Breast epithelium (tissue), 4 donors: ENCODE measurements around the gene GPR21. TPM values are rescaled to one million over a fixed set of nuclear protein-coding genes. Genes with fewer than 3 reads are reported as not detected.

ENCODE experiments used
- DNase-seq, 2 donors: peaks; one replicate each; pipeline ENCODE4 v3.0.0-alpha.2; 2019; ENCODE audit warnings: low spot score in 2 of 2
- H3K27ac ChIP-seq, 2 donors: fragments of 200-600 bp; sonication (generic) in 1 of 2; one replicate each; pipeline ENCODE4 v1.5.1; 2016 to 2019; ENCODE audit warnings: mild to moderate bottlenecking in 1 of 2
- H3K27me3 ChIP-seq, 2 donors: fragments of 200-600 bp; sonication (generic) in 1 of 2; one replicate each; pipeline versions ENCODE4 v1.5.1 to v1.6.0; 2017 to 2019; ENCODE audit warnings: control low read depth in 1 of 2, mild to moderate bottlenecking in 1 of 2
- H3K36me3 ChIP-seq: fragments of 200-600 bp; one replicate; pipeline ENCODE4 v1.5.1; 2019
- H3K4me1 ChIP-seq, 2 donors: fragments of 200-600 bp; sonication (generic); one replicate each; pipeline ENCODE4 v1.5.1; 2016 to 2019; ENCODE audit warnings: control low read depth in 1 of 2
- H3K4me3 ChIP-seq, 3 donors: fragments of 200-600 bp; sonication (generic); 1 replicate in 2 of 3; 2 replicates in 1 of 3; pipeline ENCODE4 v1.5.1; 2016 to 2019; ENCODE audit warnings: mild to moderate bottlenecking in 3 of 3, moderate library complexity in 2 of 3
- H3K9me3 ChIP-seq, 2 donors: fragments of 200-600 bp; sonication (generic) in 1 of 2; one replicate each; pipeline ENCODE4 v1.5.1; 2016 to 2019; ENCODE audit warnings: control low read depth in 1 of 2
- POLR2A ChIP-seq: fragments of 450-650 bp; IDR thresholded peaks from one replicate; pipeline ENCODE4 v1.6.1; 2016; ENCODE audit warnings: antibody characterized with exemption, mild to moderate bottlenecking, moderate library complexity
- POLR2AphosphoS5 ChIP-seq, 3 donors: sonication (generic); formaldehyde crosslinking; IDR thresholded peaks; one replicate each; pipeline ENCODE4 v1.6.1; 2017; ENCODE audit warnings: antibody characterized with exemption in 3 of 3
- intact Hi-C: fragments of 100-400 bp; cut with DNase I; formaldehyde crosslinking; loops from one replicate; pipeline ENCODE4 v1.15.1; 2023; ENCODE audit warnings: low total_unique reads
- total RNA-seq, 3 donors: library from RNA; depleted of rRNA; stranded (reverse); fragments of >200 nt; gene quantifications; one replicate each; pipeline ENCODE4 v1.1.0, GENCODE V29; 2016
- TF ChIP-seq, protein P1 (sequence below), 3 donors: fragments of 450-650 bp; IDR thresholded peaks; one replicate each; pipeline ENCODE4 v1.5.1; 2016 to 2017; ENCODE audit warnings: antibody characterized with exemption in 3 of 3, mild to moderate bottlenecking in 3 of 3, moderate library complexity in 3 of 3

GPR21 gene
- total RNA-seq, 3 donors from 2014 or later = 3.3 to 6.7 TPM; not detected in 1

GRCh38 chr9:123053711-123054110 lies 20.2 kb downstream of the GPR21 start:
- Histone ChIP-seq H3K9me3 (no peaks in the 10 kb centered on the region), H3K4me3 (no peak overlapping the region), H3K27me3 (no peaks in the 10 kb centered on the region), H3K27ac (no peak overlapping the region), H3K36me3 (no peaks in the 10 kb centered on the region), H3K4me1 (no peaks in the 10 kb centered on the region)
- intact Hi-C loops = no loop called here
- DNase-seq = no peak
- TF ChIP-seq, protein P1, sequence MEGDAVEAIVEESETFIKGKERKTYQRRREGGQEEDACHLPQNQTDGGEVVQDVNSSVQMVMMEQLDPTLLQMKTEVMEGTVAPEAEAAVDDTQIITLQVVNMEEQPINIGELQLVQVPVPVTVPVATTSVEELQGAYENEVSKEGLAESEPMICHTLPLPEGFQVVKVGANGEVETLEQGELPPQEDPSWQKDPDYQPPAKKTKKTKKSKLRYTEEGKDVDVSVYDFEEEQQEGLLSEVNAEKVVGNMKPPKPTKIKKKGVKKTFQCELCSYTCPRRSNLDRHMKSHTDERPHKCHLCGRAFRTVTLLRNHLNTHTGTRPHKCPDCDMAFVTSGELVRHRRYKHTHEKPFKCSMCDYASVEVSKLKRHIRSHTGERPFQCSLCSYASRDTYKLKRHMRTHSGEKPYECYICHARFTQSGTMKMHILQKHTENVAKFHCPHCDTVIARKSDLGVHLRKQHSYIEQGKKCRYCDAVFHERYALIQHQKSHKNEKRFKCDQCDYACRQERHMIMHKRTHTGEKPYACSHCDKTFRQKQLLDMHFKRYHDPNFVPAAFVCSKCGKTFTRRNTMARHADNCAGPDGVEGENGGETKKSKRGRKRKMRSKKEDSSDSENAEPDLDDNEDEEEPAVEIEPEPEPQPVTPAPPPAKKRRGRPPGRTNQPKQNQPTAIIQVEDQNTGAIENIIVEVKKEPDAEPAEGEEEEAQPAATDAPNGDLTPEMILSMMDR (IDR thresholded peaks at IDR 0.05) = no peak
- no peak for TF ChIP-seq POLR2AphosphoS5 (IDR thresholded peaks at IDR 0.05)
- TF ChIP-seq POLR2A = no peak

DNA sequence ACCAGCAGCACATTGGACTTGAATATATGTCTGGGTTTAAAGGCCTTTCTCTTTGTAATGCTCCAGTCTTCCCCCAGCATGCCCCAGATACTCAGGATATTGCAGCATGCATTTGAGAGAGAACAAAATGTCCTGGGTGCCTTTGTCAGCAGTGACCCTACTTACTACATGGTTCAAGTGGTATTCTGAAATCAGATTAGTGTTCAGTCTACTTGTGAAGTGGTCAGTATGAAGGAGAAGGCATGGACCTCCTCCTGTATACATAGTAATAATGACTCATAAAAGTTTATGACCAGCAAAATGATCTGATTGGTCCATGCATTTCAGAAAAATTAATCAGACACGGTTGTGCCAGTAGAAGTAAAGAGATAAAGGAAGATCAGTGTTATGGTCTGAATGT lies 25.4 kb downstream of the GPR21 start:
- no peaks in the 10 kb centered on the region for H3K27me3 ChIP-seq
- H3K27ac ChIP-seq = no peak overlapping the region
- H3K9me3 ChIP-seq = no peaks in the 10 kb centered on the region
- no peak overlapping the region for H3K4me3 ChIP-seq
- DNase-seq = no peak
- TF ChIP-seq POLR2A = no peak
- TF ChIP-seq POLR2AphosphoS5 (IDR thresholded peaks at IDR 0.05) = no peak
- TF ChIP-seq, protein P1 (IDR thresholded peaks at IDR 0.05) = no peak
- no peaks in the 10 kb centered on the region for H3K4me1 ChIP-seq
- no peaks in the 10 kb centered on the region for H3K36me3 ChIP-seq
- intact Hi-C loops = no loop called here

- H3K4me1 ChIP-seq = no peaks in the 10 kb centered on the region
Observed at GRCh38 chr9:123059472-123060220, 26.2 kb downstream of the GPR21 start.

DNA sequence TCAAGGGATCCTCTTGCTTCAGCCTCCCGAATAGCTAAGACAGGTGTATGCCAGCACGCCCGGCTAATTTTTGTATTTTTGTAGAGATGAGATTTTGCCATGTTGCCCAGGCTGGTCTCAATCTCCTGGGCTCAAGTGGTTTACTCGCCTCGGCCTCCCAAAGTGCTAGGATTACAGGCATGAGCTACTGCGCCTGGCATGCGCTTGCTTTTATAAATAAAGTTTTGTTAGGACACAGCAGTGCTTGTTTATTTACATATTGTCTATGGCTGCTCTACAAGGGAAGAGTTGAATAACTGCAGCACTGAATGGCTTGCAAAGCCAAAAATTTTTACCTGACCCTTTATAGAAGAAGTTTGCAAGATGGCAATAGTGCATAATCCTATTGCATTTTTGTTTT lies 27.7 kb downstream of the GPR21 start:
- no peak for TF ChIP-seq POLR2A
- TF ChIP-seq POLR2AphosphoS5 (IDR thresholded peaks at IDR 0.05) = no peak
- TF ChIP-seq, protein P1 (IDR thresholded peaks at IDR 0.05) = no peak
- Histone ChIP-seq H3K27me3 (no peaks in the 10 kb centered on the region), H3K4me1 (no peaks in the 10 kb centered on the region), H3K36me3 (peaks cover 1% of the 10 kb centered on the region), H3K4me3 (no peak overlapping the region), H3K27ac (no peak overlapping the region), H3K9me3 (no peaks in the 10 kb centered on the region)
- DNase-seq = no peak
- intact Hi-C loops = no loop called here

More at GRCh38 chr9:123059472-123060220, 26.2 kb downstream of the GPR21 start:
- Histone ChIP-seq H3K36me3 (no peaks in the 10 kb centered on the region), H3K4me3 (no peak overlapping the region), H3K27ac (no peak overlapping the region), H3K9me3 (no peaks in the 10 kb centered on the region), H3K27me3 (no peaks in the 10 kb centered on the region)
- intact Hi-C loops = no loop called here
- TF ChIP-seq POLR2A (no peak), POLR2AphosphoS5 (IDR thresholded peaks at IDR 0.05) (no peak)
- no peak for DNase-seq

- TF ChIP-seq, protein P1 (IDR thresholded peaks at IDR 0.05) = no peak
- TF ChIP-seq POLR2A = no peak
- TF ChIP-seq POLR2AphosphoS5 (IDR thresholded peaks at IDR 0.05) = no peak
- Histone ChIP-seq H3K4me1 (no peaks in the 10 kb centered on the region), H3K27ac (no peak overlapping the region), H3K36me3 (peaks cover 4% of the 10 kb centered on the region), H3K4me3 (no peak overlapping the region), H3K27me3 (no peaks in the 10 kb centered on the region), H3K9me3 (no peaks in the 10 kb centered on the region)
- DNase-seq = no peak
- intact Hi-C loops = no loop called here
Observed at GRCh38 chr9:123062351-123063176, 29.1 kb downstream of the GPR21 start.
